Neural cell (in vitro differentiated cells): ENCODE data around the gene CPD. TPM values are rescaled to one million over a fixed set of nuclear protein-coding genes. Genes with fewer than 3 reads are reported as not detected.
"Not testable (repeated sequence)": the region's sequence is repeated elsewhere in the genome, so short reads cannot be mapped to it uniquely, and the experiment has no call there.

ENCODE experiments used
- H2AFZ ChIP-seq: fragments of 200-600, 300-800 bp; sonication (generic), shearing (Covaris generic); 2 replicates; pipeline ENCODE4 v1.6.0; 2014; ENCODE audit warnings: low read depth, mild to moderate bottlenecking, antibody characterized with exemption, low read length, moderate library complexity
- H3F3A ChIP-seq: fragments of 200-600 bp; shearing (Covaris generic); 2 replicates; pipeline ENCODE4 v1.6.1; 2016; ENCODE audit warnings: mild to moderate bottlenecking, moderate library complexity, mixed read lengths, antibody characterized with exemption, low read length; ENCODE audit not compliant: insufficient read depth, poor library complexity, severe bottlenecking
- H3K27ac ChIP-seq: fragments of 200-600, 300-800 bp; sonication (generic), shearing (Covaris generic); 2 replicates; pipeline ENCODE4 v1.5.1; 2014; ENCODE audit warnings: mild to moderate bottlenecking, low read length, moderate library complexity
- H3K27me3 ChIP-seq: fragments of 300-800, 200-600 bp; sonication (generic), shearing (Covaris generic); 2 replicates; pipeline ENCODE4 v1.6.0; 2014; ENCODE audit warnings: mild to moderate bottlenecking, low read depth, low read length, moderate library complexity; ENCODE audit not compliant: insufficient read depth
- H3K36me3 ChIP-seq: fragments of 300-800, 200-600 bp; sonication (generic), shearing (Covaris generic); 2 replicates; pipeline ENCODE4 v1.5.1; 2014; ENCODE audit warnings: mild to moderate bottlenecking, antibody characterized with exemption, low read length, moderate library complexity; ENCODE audit not compliant: insufficient read depth
- H3K4me2 ChIP-seq: fragments of 300-800, 200-600 bp; sonication (generic), shearing (Covaris generic); 2 replicates; pipeline ENCODE4 v1.6.0; 2014; ENCODE audit warnings: mild to moderate bottlenecking, low read length
- H3K4me3 ChIP-seq: fragments of 300-800, 200-600 bp; sonication (generic), shearing (Covaris generic); 2 replicates; pipeline ENCODE4 v1.5.1; 2014; ENCODE audit warnings: mild to moderate bottlenecking, low read length, moderate library complexity
- H3K79me2 ChIP-seq: fragments of 200-600 bp; shearing (Covaris generic); replicated peaks from 2 replicates; pipeline ENCODE4 v1.6.0; 2014; ENCODE audit warnings: mild to moderate bottlenecking, low read length, moderate library complexity; ENCODE audit not compliant: insufficient read depth
- H3K9ac ChIP-seq: fragments of 300-800, 200-600 bp; sonication (generic), shearing (Covaris generic); 2 replicates; pipeline ENCODE4 v1.6.1; 2016; ENCODE audit warnings: mild to moderate bottlenecking, low read length, mixed read lengths
- H3K9me2 ChIP-seq: fragments of 200-600 bp; shearing (Covaris generic); 2 replicates; pipeline ENCODE4 v1.6.1; 2016; ENCODE audit warnings: mild to moderate bottlenecking, low read length, mixed read lengths; ENCODE audit not compliant: insufficient read depth
- H3K9me3 ChIP-seq: fragments of 200-600, 300-800 bp; sonication (generic), shearing (Covaris generic); 2 replicates; pipeline ENCODE4 v1.6.1; 2016; ENCODE audit warnings: mild to moderate bottlenecking, mixed run types, low read length, moderate library complexity, mixed read lengths
- H4K20me1 ChIP-seq: fragments of 200-600 bp; shearing (Covaris generic); 2 replicates; pipeline ENCODE4 v1.6.1; 2016; ENCODE audit warnings: mild to moderate bottlenecking, mixed run types; ENCODE audit not compliant: insufficient read depth
- CTCF ChIP-seq: fragments of 450-650 bp; IDR thresholded peaks from 2 replicates; pipeline ENCODE4 v1.5.1; 2014; ENCODE audit warnings: antibody characterized with exemption, mild to moderate bottlenecking, moderate library complexity; ENCODE audit not compliant: poor library complexity, severe bottlenecking
- EP300 ChIP-seq: fragments of 450-650 bp; conservative IDR thresholded peaks from 2 replicates; pipeline ENCODE4 v1.6.1; 2014; ENCODE audit warnings: antibody characterized with exemption, mild to moderate bottlenecking, moderate library complexity; ENCODE audit not compliant: poor library complexity, severe bottlenecking
- EZH2 ChIP-seq: fragments of 200-600, 300-800 bp; shearing (Covaris generic), sonication (generic); IDR thresholded peaks from 2 replicates; pipeline ENCODE4 v1.6.1; 2014; ENCODE audit warnings: antibody characterized with exemption, low read length, borderline replicate concordance, mild to moderate bottlenecking; ENCODE audit not compliant: insufficient read depth, poor library complexity, severe bottlenecking
- MXI1 ChIP-seq: fragments of 450-650 bp; conservative IDR thresholded peaks from 2 replicates; pipeline ENCODE4 v1.6.1; 2014; ENCODE audit warnings: antibody characterized with exemption, mild to moderate bottlenecking; ENCODE audit not compliant: poor library complexity, severe bottlenecking
- POLR2AphosphoS5 ChIP-seq: IDR thresholded peaks from 2 replicates; pipeline ENCODE4 v1.6.1; 2012
- RAD21 ChIP-seq: fragments of 450-650 bp; conservative IDR thresholded peaks from 2 replicates; pipeline ENCODE4 v1.6.1; 2014; ENCODE audit warnings: antibody characterized with exemption, mild to moderate bottlenecking, moderate library complexity
- REST ChIP-seq: IDR thresholded peaks from 2 replicates; pipeline ENCODE4 v1.6.1; 2012; ENCODE audit warnings: borderline replicate concordance
- SMC3 ChIP-seq: fragments of 450-650 bp; conservative IDR thresholded peaks from 2 replicates; pipeline ENCODE4 v1.6.1; 2014; ENCODE audit warnings: antibody characterized with exemption, mild to moderate bottlenecking, moderate library complexity; ENCODE audit not compliant: poor library complexity
- TAF1 ChIP-seq: IDR thresholded peaks from 2 replicates; pipeline ENCODE4 v1.6.1; 2012; ENCODE audit warnings: low read depth
- polyA plus RNA-seq: library from polyadenylated mRNA; depleted of rRNA; stranded (reverse); fragments of >200 nt; gene quantifications from 2 replicates; pipeline ENCODE4 v1.2.3, GENCODE V29; 2014

Gene CPD
- polyA plus RNA-seq, 1 donor from 2014 or later = 14.1 TPM

- H3K79me2 ChIP-seq = no peaks in the 10 kb centered on the region
- no peak overlapping the region for H3K4me2 ChIP-seq
- TF ChIP-seq RAD21 = no peak
- no peak for TF ChIP-seq TAF1
- no peak for TF ChIP-seq EZH2
- no peak for TF ChIP-seq POLR2AphosphoS5
- TF ChIP-seq REST = no peak
- no peak for TF ChIP-seq EP300
- TF ChIP-seq CTCF = no peak
Measured at GRCh38 chr17:30414486-30414885, 35.8 kb downstream of the CPD start.

DNA sequence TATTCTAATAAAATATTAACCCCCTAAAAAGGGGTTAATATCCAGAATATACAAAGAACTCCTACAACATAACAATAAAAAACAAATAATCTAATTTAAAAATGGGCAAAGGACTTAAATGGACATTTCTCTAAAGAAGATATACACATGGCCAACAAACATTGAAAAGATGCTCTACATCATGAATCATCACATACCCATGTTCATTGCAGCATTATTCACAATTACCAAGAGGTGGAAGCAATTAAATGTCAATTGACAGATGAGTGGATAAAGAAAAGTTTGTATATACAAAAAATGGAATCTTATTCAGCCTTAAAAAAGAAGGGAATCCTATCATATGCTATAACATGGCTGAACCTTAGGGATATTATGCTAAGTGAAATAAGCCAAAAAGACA is 36.8 kb downstream of the CPD start:
- H3K9ac ChIP-seq = no peak overlapping the region
- no peak overlapping the region for H3K27ac ChIP-seq
- H4K20me1 ChIP-seq = no peaks in the 10 kb centered on the region
- no peak for TF ChIP-seq POLR2AphosphoS5
- TF ChIP-seq SMC3 = no peak
- no peak for TF ChIP-seq EP300
- TF ChIP-seq CTCF = no peak
- TF ChIP-seq RAD21 = no peak
- TF ChIP-seq EZH2 = no peak
- no peak for TF ChIP-seq REST
- no peak for TF ChIP-seq MXI1
- no peak for TF ChIP-seq TAF1
- no peaks in the 10 kb centered on the region for H3K79me2 ChIP-seq
- H3K36me3 ChIP-seq = no peaks in the 10 kb centered on the region
- H3K4me3 ChIP-seq = no peak overlapping the region
- no peaks in the 10 kb centered on the region for H3F3A ChIP-seq
- no peaks in the 10 kb centered on the region for H3K9me2 ChIP-seq
- H3K4me2 ChIP-seq = no peak overlapping the region
- H3K27me3 ChIP-seq = no peaks in the 10 kb centered on the region
- no peaks in the 10 kb centered on the region for H3K9me3 ChIP-seq
- H2AFZ ChIP-seq = no peak overlapping the region

More at GRCh38 chr17:30414486-30414885, 35.8 kb downstream of the CPD start:
- H3F3A ChIP-seq = no peaks in the 10 kb centered on the region
- no peak overlapping the region for H2AFZ ChIP-seq
- no peaks in the 10 kb centered on the region for H3K27me3 ChIP-seq
- no peaks in the 10 kb centered on the region for H3K9me2 ChIP-seq
- H3K27ac ChIP-seq = no peak overlapping the region
- no peak overlapping the region for H3K4me3 ChIP-seq
- H3K9ac ChIP-seq = no peak overlapping the region
- H4K20me1 ChIP-seq = no peaks in the 10 kb centered on the region
- no peaks in the 10 kb centered on the region for H3K36me3 ChIP-seq
- no peaks in the 10 kb centered on the region for H3K9me3 ChIP-seq

DNA sequence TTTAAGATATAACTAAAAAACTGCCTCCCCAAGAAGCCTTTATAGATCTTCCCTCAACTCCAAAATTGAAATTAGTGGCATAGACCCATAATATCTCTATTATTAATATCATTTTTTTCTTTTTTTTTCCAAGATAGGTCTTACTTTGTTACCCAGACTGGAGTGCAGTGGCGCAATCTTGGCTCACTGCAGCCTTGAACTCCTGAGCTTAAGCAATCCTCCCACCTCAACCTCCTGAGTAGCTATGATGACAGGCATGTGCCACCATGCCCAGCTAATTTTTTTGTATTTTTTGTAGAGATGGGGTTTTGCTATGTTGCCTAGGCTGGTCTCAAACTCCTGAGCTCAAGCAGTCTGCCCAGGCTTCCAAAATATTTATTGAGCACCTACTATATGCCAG is 39.3 kb downstream of the CPD start:
- not testable (repeated sequence) for H2AFZ ChIP-seq, H3K9me3 ChIP-seq, H3K4me2 ChIP-seq, H4K20me1 ChIP-seq, H3F3A ChIP-seq, H3K4me3 ChIP-seq, H3K27ac ChIP-seq, H3K79me2 ChIP-seq, H3K9ac ChIP-seq, H3K27me3 ChIP-seq, H3K9me2 ChIP-seq, H3K36me3 ChIP-seq
